SU-DHL-6 (cell line): ENCODE measurements around the gene IL36A.

Experiments
- EZH2phosphoT487 ChIP-seq: fragments of 200-600 bp; sonication (generic), shearing (Covaris generic); conservative IDR thresholded peaks from 2 replicates; pipeline ENCODE4 v1.6.1; 2018; ENCODE audit warnings: mild to moderate bottlenecking, antibody characterized with exemption, low read length, moderate library complexity, mixed read lengths
- TF ChIP-seq, protein P1 (sequence below): fragments of 200-600 bp; sonication (generic); IDR thresholded peaks from one replicate; pipeline ENCODE4 v1.5.1; 2017; ENCODE audit warnings: antibody characterized with exemption, mild to moderate bottlenecking, low read length, moderate library complexity; ENCODE audit not compliant: insufficient read depth, poor library complexity, severe bottlenecking

DNA sequence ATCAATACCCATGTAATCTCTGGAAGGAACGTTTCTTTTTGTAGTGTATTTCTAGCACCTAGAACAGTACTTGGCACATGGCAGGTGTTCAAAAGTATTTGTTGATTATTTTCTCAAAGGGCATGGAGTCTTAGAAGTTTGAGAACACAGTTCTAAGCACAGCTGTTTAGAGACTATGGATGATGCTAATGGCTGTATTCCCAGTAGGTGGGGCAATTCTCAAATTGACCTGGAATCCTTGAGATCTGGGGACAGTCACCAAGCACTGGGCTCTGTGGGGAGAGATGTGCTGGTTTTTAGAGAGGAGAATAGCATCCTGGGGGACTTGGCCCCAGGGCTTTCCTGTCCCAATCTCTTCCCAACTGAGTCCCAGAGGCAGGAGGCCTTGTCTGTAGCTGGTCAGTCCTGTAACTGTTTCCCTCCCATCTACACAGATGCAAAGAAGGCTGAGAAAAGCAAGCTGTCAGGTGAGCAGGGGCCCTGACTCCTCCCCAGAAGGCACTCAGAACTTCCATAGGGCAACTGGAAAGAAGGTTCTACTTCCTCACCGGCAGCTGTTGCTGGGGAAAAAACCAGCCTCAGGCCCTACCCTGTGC is 44.9 kb upstream of the IL36A start:
- TF ChIP-seq, protein P1, sequence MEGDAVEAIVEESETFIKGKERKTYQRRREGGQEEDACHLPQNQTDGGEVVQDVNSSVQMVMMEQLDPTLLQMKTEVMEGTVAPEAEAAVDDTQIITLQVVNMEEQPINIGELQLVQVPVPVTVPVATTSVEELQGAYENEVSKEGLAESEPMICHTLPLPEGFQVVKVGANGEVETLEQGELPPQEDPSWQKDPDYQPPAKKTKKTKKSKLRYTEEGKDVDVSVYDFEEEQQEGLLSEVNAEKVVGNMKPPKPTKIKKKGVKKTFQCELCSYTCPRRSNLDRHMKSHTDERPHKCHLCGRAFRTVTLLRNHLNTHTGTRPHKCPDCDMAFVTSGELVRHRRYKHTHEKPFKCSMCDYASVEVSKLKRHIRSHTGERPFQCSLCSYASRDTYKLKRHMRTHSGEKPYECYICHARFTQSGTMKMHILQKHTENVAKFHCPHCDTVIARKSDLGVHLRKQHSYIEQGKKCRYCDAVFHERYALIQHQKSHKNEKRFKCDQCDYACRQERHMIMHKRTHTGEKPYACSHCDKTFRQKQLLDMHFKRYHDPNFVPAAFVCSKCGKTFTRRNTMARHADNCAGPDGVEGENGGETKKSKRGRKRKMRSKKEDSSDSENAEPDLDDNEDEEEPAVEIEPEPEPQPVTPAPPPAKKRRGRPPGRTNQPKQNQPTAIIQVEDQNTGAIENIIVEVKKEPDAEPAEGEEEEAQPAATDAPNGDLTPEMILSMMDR = no peak
- no peak for TF ChIP-seq EZH2phosphoT487
